Panc1 (cell line): ENCODE data around the gene GCC2. TPM values are rescaled to one million over a fixed set of nuclear protein-coding genes. Genes with fewer than 3 reads are reported as not detected.

Experiments
- ATAC-seq: fragments of 200-7000 bp; cut with Tn5 transposase; 2 replicates; pipeline ENCODE4 v1.9.1; 2020; ENCODE audit warnings: mild to moderate bottlenecking, moderate library complexity
- BruUV-seq: library from RNA; stranded (reverse); fragments of 400-500 nt; replicated peaks from 2 replicates; lab custom pipeline; 2021; lab: Mats Ljungman, UMichigan
- CTCF ChIA-PET: fragments of 300-600 bp; sonication (Branson Sonifier 250); formaldehyde crosslinking; loops from one replicate; lab custom pipeline; 2022; ENCODE audit warnings: antibody characterized with exemption; lab: Charles Lee
- POLR2A ChIA-PET: fragments of 300-600 bp; sonication (Branson Sonifier 250); formaldehyde crosslinking; loops from one replicate; lab custom pipeline; 2022; ENCODE audit warnings: antibody characterized with exemption; lab: Charles Lee
- DNase-seq: peaks from one replicate; pipeline ENCODE4 v3.0.0-alpha.2; 2010; ENCODE audit warnings: low read depth, low spot score
- H3K27ac ChIP-seq: 2 replicates; pipeline ENCODE4 v1.5.1; 2011; ENCODE audit warnings: mild to moderate bottlenecking, low read length, inconsistent platforms
- H3K27me3 ChIP-seq: fragments of 200-500 bp; sonication (Bioruptor generic); 2 replicates; pipeline ENCODE4 v1.6.0; 2014; ENCODE audit warnings: low read length, inconsistent platforms; ENCODE audit not compliant: control insufficient read depth, insufficient read depth
- H3K36me3 ChIP-seq: fragments of 200-500 bp; sonication (Bioruptor generic); 2 replicates; pipeline ENCODE4 v1.5.1; 2014; ENCODE audit warnings: inconsistent platforms, mild to moderate bottlenecking, low read length, moderate library complexity; ENCODE audit not compliant: control insufficient read depth, insufficient read depth
- H3K4me1 ChIP-seq: 2 replicates; pipeline ENCODE4 v1.5.1; 2011; ENCODE audit warnings: inconsistent platforms, mild to moderate bottlenecking, low read length, moderate library complexity; ENCODE audit not compliant: control insufficient read depth, insufficient read depth
- H3K4me3 ChIP-seq, 2 experiments: 2 replicates each; pipeline ENCODE4 v1.5.1; 2011 to 2012; ENCODE audit warnings: low read depth in 2 of 2, low read length in 2 of 2, mild to moderate bottlenecking in 2 of 2, inconsistent platforms in 1 of 2, moderate library complexity in 1 of 2
- H3K9me3 ChIP-seq: fragments of 200-500 bp; sonication (Bioruptor generic); 2 replicates; pipeline ENCODE4 v1.5.1; 2014; ENCODE audit warnings: low read depth, mild to moderate bottlenecking, inconsistent platforms, low read length, moderate library complexity; ENCODE audit not compliant: control insufficient read depth, insufficient read depth
- CTCF ChIP-seq: fragments of 450-650 bp; IDR thresholded peaks from 2 replicates; pipeline ENCODE4 v1.5.1; 2017; ENCODE audit warnings: mild to moderate bottlenecking
- POLR2AphosphoS5 ChIP-seq: IDR thresholded peaks from 2 replicates; pipeline ENCODE4 v1.6.1; 2012; ENCODE audit warnings: mild to moderate bottlenecking, low read depth, low read length, moderate library complexity
- SIN3A ChIP-seq: IDR thresholded peaks from 2 replicates; pipeline ENCODE4 v1.6.1; 2012; ENCODE audit warnings: low read depth, mild to moderate bottlenecking, low read length, moderate library complexity, borderline replicate concordance; ENCODE audit not compliant: insufficient read depth
- TCF7L2 ChIP-seq: IDR thresholded peaks from 2 replicates; pipeline ENCODE4 v1.6.1; 2011; ENCODE audit warnings: mild to moderate bottlenecking, low read depth, low read length, inconsistent platforms
- in situ Hi-C: cut with HindIII; loops from 2 replicates; pipeline ENCODE4 v1.10.0; 2016; ENCODE audit warnings: low sequenced_read_pairs, low pct_unique_long_range_greater_than_20kb
- intact Hi-C: fragments of 100-400 bp; cut with micrococcal nuclease; formaldehyde crosslinking; loops from one replicate; pipeline ENCODE4 v1.10.0; 2022; ENCODE audit not compliant: unreplicated experiment
- total RNA-seq: library from RNA; stranded (reverse); gene quantifications from one replicate; pipeline ENCODE4 v1.2.1, GENCODE V29; 2021; ENCODE audit not compliant: unreplicated experiment
- TF ChIP-seq, protein P1 (sequence below), 2 experiments: IDR thresholded peaks; 2 replicates each; pipeline ENCODE4 v1.6.1; 2011 to 2012; ENCODE audit warnings: low read depth in 2 of 2, control low read depth in 1 of 2, low read length in 1 of 2, mild to moderate bottlenecking in 1 of 2, moderate library complexity in 1 of 2; ENCODE audit not compliant: insufficient read depth in 1 of 2

GCC2 gene
- total RNA-seq, 1 experiment from 2014 or later, result 23.4 TPM

DNA sequence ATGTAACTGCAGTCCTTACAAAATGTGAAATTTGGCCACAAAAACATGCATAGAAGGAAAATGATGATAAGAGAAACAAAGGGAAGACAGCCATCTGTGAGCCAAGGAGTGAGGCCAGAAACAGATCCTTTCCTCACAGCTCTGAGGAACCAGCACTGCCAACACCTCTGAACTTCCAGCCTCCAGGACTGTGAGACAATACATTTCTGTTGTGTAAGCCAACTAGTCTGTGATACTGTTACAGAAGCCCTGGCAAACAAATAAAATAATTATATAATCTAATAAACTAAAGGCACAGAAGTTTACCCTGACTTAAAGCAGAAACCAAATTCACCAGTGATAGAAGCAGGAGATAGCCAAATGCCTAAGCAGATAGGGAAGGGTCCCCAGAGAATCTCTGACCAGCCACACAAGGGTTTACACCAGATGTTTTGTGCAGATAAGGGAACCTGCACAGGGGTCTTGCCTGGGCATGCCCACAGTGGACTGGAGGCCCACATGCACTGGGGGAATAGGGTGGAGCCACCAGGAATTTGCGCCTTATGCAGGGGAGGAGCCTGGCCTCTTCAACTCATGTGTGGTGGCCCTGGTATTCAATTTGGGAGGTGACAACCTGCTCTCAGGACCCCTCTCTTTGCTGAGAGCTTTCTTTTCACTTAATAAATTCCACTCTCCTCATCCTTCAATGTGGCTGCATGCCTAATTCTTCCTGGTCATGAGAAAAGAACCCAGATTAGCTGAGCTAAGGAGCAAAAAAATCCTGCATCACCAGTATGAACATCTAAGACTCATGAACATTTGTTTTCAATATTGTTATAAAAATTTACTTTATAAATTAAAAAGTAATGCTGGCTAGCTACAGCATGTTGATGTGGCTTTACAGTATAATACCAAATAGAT lies 3.8 kb upstream of the GCC2 start:
- H3K27me3 ChIP-seq, result no peaks in the 10 kb centered on the region
- ATAC-seq (no peak), DNase-seq (no peak)
- no peaks in the 10 kb centered on the region for H3K9me3 ChIP-seq
- TF ChIP-seq, protein P1, sequence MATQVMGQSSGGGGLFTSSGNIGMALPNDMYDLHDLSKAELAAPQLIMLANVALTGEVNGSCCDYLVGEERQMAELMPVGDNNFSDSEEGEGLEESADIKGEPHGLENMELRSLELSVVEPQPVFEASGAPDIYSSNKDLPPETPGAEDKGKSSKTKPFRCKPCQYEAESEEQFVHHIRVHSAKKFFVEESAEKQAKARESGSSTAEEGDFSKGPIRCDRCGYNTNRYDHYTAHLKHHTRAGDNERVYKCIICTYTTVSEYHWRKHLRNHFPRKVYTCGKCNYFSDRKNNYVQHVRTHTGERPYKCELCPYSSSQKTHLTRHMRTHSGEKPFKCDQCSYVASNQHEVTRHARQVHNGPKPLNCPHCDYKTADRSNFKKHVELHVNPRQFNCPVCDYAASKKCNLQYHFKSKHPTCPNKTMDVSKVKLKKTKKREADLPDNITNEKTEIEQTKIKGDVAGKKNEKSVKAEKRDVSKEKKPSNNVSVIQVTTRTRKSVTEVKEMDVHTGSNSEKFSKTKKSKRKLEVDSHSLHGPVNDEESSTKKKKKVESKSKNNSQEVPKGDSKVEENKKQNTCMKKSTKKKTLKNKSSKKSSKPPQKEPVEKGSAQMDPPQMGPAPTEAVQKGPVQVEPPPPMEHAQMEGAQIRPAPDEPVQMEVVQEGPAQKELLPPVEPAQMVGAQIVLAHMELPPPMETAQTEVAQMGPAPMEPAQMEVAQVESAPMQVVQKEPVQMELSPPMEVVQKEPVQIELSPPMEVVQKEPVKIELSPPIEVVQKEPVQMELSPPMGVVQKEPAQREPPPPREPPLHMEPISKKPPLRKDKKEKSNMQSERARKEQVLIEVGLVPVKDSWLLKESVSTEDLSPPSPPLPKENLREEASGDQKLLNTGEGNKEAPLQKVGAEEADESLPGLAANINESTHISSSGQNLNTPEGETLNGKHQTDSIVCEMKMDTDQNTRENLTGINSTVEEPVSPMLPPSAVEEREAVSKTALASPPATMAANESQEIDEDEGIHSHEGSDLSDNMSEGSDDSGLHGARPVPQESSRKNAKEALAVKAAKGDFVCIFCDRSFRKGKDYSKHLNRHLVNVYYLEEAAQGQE (IDR thresholded peaks at IDR 0.05; ENCODE audit: insufficient read depth in 1 of 2, low read depth in 2 of 2, low read length in 1 of 2), result no peak
- TF ChIP-seq TCF7L2, result no peak
- TF ChIP-seq SIN3A, result no peak
- TF ChIP-seq POLR2AphosphoS5, result no peak
- ChIA-PET POLR2A (no interaction called here), CTCF (interaction anchor here (0.7 kb wide), 1 partner anchor 15 kb away, joined by 5 read pairs; no protein-coding TSS in a partner anchor)
- intact Hi-C loops (no loop called here), in situ Hi-C loops (no loop called here)
- H3K4me3 ChIP-seq, result no peak overlapping the region
- BruUV-seq, result no TSS peak
- H3K36me3 ChIP-seq, result peaks cover 4% of the 10 kb centered on the region; the same call in 1 of the 2 replicates
- H3K4me1 ChIP-seq, result peaks cover 4% of the 10 kb centered on the region
- no peak overlapping the region for H3K27ac ChIP-seq

DNA sequence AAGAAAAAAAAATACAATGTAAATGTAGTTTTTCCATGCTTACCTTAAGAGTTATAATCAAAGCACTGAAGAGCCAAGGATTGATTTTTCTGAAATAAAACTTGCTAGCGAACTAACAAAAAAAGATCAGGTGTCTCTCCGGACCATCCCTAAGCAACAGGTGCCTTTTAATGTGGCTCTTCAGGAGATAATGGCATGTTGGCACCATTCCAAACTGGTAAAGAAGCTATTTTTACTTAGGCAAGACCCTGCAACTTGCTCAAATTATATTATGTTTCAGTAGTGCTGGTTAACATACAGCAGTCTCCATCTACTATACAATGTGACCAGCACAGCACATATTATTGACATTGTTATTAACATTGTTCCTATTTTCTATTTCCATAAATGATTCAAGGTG lies 2.3 kb upstream of the GCC2 start:
- Histone ChIP-seq H3K4me1 (peaks cover 6% of the 10 kb centered on the region), H3K9me3 (no peaks in the 10 kb centered on the region), H3K27ac (no peak overlapping the region), H3K36me3 (peaks cover 4% of the 10 kb centered on the region; the same call in 1 of the 2 replicates), H3K27me3 (no peaks in the 10 kb centered on the region), H3K4me3 (no peak overlapping the region)
- DNase-seq (no peak), ATAC-seq (no peak)
- BruUV-seq, result no TSS peak
- CTCF ChIA-PET, result no interaction called here
- POLR2A ChIA-PET, result interaction anchor here (0.7 kb wide), 1 partner anchor 284 kb away, joined by 4 read pairs; no protein-coding TSS in a partner anchor
- TF ChIP-seq POLR2AphosphoS5 (no peak), CTCF (no peak), SIN3A (no peak), TCF7L2 (no peak)
- TF ChIP-seq, protein P1 (IDR thresholded peaks at IDR 0.05; ENCODE audit: insufficient read depth in 1 of 2, low read depth in 2 of 2, low read length in 1 of 2), result no peak
- in situ Hi-C loops, result no loop called here
- intact Hi-C loops, result no loop called here
